Hematopoietic multipotent progenitor cell treated with erythropoietin and hydrocortisone succinate and interleukin-3 and kit ligand, for 6 days (in vitro differentiated cells): ENCODE measurements around the gene ADGRA3.
"Not testable (repeated sequence)": the region's sequence is repeated elsewhere in the genome, so short reads cannot be mapped to it uniquely, and the experiment has no call there.

Source experiments
- DNase-seq: peaks from one replicate; pipeline ENCODE4 v3.0.0-alpha.2; 2015

The ADGRA3 gene

DNA sequence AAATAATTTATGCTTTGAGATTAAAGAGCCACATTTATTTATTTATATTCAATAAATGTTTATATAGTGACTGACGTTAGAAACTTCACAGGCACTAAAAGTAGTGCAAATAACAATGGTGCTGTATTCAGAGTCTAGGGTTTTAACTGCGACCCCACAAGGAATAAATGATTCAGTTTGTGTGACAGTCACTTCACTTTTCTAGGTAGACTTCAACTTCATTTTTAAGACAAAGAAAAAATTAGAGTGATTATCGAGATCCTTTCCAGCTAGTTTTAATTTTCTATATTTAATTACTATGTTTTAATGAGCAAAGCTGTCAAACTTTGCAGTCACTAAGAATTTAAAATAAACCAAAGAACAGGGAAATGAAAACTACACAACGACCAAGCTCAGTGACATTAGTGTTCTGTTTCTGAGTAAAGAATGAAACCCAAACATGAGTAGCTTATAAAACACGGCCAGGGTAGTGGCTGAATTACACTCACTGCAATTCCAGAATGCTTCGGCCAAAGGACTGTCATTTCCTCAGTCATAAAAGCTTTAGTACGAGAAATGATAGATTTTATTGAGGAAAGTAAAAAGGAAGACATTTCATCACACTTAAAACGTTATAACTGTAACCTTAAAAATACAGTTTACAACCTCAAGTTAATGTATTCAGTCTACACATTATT, 38.6 kb downstream of the ADGRA3 start:
- DNase-seq, result no peak

DNA sequence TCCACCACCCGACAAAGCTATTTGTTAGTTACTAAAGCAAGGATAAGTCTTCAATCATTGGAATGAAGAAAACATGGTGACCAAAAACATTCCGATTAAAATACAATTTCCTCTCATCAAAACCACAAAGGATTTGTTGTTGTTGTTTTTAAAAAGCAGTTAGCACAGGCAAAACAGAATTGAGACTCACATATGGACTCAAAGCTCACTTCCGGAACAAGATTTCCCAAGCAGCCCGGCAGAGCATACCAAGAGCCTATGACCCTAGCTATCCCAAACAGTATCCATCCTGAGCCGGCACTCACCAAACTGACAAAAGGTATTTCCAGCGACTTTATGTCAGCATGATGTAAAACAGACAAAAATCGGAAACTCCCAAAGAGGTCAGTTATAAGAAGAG, 39.9 kb downstream of the ADGRA3 start:
- no peak for DNase-seq

GRCh38 chr4:22475311-22475646, 40.6 kb downstream of the ADGRA3 start:
- not testable (repeated sequence) for DNase-seq

GRCh38 chr4:22474636-22475310, 41.1 kb downstream of the ADGRA3 start:
- no peak for DNase-seq

DNA sequence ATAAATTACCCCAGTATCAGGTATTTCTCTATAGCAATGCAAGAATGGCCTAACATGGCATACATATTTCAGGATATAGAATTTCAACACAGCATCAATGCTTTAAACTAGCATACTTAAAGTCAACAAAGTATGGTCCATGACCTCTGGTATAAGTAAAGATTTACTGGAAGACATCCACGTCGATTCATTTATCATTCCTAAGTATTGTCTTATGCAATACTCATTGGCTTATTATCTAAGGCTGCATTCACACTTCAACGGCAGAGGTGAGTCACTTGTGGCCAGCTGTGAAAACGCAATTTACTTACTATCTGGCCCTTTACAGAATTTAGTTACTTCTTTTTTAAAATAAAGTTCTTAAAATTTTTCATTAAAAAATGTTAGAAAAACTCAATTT, 42.6 kb downstream of the ADGRA3 start:
- DNase-seq, result peak; percentile 66

DNA sequence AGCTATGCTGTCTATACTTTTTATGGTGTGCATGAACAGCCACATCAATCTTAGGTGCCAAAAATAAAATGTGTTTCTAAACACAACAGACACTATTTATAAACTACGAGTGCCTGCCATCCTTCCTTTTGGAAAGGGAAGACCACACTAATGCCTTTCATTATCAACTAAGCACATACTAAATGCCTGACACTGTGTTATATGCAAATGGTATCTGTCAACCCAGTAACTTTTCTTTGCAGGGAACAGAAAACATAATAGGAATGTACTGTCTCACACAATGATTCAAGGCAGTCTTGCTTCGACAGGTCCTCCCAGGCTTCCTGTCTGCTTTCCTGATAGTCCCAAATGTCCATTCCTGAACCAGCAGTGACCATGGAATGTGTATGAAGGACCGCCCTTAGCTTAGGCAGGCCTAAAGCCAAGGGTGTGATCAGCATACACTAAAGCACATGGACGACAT, 43.8 kb downstream of the ADGRA3 start:
- no peak for DNase-seq

DNA sequence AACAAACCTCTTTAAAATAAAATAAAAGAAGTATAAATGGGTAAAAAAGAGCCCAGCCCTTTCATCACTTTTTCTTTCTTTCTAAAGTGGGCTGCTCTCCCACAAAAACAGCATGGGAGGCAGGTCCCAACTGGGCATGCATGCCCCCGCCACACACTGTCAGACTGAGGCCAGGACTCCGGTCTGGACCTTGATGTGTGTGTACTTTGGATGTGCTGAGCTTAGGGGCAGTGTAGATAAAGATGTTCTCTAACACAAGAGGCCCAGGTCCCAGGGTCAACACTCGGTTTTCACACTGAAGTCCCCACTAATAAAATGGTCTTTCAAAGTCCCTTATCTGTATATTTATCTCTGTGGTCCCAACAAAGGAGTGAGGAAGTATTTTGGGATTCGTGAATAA, 44.4 kb downstream of the ADGRA3 start:
- no peak for DNase-seq

DNA sequence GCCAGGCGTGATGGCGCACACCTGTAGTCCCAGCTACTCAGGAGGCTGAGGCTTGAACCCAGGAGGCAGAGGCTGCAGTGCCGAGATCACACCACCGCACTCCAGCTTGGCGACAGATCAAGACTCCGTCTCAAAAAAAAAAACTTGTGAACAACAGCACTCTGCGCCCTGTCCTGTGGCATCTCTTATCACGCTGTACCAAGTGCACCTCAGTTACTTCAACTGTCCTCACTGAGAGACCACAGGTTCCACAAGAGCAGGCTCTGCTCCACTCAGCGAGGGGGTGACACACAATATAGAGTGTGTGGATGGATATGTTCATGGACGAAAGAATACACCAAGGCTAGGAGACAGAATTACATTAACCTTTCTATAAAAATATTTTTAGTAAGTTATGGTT, 49.3 kb downstream of the ADGRA3 start:
- peak; percentile 76 for DNase-seq

DNA sequence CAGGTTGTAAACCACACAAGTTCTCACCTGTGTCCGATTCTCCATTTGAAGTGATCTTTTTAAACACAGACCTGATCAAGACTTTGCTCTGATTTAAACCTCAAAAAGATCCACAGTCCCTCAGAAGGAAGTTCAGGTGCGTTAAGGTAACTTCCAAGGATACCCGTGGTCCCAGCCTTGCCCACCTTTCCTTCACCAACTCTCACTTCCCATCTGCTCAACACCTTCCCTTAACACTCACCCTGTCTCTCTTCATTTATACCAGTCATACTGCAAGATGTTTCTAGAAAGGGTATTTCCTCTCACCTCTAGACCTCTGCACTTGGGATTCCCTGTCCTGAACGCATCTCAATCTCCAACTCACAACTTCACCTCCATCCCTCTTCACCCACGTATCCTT, 49.9 kb downstream of the ADGRA3 start:
- no peak for DNase-seq

GRCh38 chr4:22465349-22465748, 50.5 kb downstream of the ADGRA3 start:
- DNase-seq, result no peak

- DNase-seq, result peak; percentile 36
Observed at GRCh38 chr4:22463179-22463578, 52.7 kb downstream of the ADGRA3 start.

DNA sequence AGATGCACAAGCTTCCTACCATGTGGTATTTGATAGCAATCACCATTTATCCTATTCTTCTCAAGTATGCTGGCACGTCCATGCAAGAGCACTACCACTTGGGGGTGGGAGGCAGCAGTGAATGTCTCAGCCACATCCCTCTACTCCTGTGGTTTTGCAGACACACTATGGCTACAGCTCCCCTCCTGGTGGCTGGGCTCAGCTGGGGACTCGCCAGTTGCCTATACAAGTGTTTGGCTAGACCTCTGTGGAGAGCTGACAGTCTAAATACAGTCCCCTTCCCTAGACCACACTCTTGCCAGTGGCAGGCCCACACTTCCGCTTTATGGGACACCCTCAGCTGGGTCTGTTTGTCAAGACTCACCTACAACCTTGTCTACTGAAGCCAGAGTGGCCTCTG, 53.2 kb downstream of the ADGRA3 start:
- DNase-seq, result no peak

- DNase-seq, result peak; percentile 16
Observed at GRCh38 chr4:22460266-22460665, 55.6 kb downstream of the ADGRA3 start.

DNA sequence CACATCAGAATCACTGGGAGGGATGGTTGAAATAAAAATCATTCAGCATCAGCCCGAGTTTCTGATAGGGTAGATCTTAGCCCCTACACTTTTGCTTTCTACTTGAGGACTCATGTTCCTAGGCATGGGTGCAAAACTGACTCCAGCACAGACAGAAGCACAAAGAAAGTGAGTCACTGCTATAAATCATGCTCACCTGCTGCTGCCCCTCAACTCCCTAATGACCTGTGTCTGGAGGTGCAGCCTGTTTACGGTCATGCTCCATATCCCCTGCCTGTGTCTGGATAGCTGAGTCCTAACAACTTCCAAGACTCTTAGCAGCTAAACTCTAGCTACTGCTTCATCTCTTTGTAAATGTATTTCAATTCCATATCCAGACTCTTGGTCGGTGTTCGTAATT, 57.8 kb downstream of the ADGRA3 start:
- DNase-seq, result no peak

- no peak for DNase-seq
Observed at GRCh38 chr4:22457348-22457747, 58.5 kb downstream of the ADGRA3 start.

- peak; percentile 6 for DNase-seq
Observed at GRCh38 chr4:22456291-22456690, 59.6 kb downstream of the ADGRA3 start.

DNA sequence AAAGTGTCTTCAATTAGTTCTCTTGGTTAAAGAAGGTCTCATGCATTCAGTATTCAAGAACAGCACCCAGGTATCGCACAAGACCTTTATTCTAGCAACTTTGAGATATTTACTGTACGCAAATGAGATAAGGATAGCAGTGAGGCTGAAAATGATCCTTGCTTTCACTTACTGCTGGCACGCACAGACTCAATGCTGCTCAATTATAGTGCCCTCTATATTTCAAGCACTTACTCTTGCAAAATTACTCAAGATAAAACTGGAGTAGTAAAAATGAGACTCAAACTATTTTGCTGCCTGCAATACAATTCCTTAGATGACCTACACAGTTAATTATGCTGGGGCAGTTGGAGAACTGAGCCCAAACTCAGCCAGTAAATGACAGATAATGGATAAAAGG, 60.9 kb downstream of the ADGRA3 start:
- no peak for DNase-seq

DNA sequence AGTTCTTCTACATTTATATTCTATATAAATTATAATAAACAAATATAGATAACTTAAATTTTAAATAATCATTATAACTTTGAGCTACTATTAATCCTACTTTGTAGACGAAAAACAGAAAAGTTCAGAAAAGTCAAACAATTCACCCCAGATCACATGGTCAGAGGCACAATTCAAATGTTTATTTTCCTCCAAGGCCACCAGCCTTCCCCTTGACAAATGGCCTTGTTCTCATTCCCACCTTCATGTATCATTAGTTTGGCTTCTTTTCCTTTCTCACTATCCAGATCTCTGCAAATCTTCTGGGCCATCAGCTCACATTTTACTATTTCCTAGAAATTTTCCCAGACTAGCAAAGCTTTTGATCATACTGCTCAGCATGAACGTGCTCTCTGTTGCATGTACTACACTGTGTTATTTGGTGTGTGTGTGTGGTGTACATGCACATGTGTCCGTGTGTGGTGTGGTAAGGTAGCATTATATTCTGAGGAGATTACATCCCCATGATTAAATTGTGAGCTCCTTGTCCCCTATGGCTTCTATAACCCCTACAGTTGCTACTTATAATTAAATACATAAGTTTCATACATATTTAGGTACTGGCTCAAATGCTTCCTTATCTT, 61.5 kb downstream of the ADGRA3 start:
- no peak for DNase-seq

- no peak for DNase-seq
Observed at GRCh38 chr4:22444813-22445212, 71.1 kb downstream of the ADGRA3 start.

DNA sequence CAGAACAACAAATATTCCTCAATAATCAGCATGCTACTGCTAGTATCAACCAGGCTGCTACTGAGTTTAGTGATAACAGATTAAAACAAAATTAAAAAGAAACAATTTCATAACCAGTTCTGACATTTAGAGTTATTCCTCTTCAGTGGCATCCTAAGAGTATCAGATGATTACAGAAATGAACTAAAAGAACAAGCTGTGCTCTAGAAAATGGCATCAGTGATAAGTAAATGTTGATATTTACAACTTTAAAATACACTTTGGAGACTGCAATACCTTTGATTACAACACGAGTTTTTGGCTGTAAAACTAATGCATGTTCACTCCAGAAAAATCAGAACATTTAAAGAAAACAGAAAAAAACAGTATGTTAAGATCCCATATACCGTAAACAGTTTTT, 72.9 kb downstream of the ADGRA3 start:
- no peak for DNase-seq

DNA sequence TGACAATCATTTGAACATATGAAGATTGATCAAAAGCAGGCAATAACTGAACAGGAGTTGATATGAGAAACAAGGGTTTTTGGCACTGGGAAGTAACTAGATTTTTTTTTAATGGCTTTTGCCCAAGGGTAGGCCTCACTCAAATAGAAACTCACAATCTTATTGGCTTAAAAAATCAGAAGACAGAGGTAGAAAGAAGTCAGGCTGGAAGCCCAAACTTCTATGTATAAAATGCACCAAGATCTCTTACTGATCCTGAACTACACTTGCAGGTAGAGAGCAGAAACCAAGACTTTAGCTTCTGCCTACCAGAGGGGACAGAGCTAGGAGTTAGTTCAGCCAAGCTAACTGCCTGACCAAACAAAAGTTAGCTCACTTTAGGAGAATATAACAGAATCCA, 74.9 kb downstream of the ADGRA3 start:
- no peak for DNase-seq

DNA sequence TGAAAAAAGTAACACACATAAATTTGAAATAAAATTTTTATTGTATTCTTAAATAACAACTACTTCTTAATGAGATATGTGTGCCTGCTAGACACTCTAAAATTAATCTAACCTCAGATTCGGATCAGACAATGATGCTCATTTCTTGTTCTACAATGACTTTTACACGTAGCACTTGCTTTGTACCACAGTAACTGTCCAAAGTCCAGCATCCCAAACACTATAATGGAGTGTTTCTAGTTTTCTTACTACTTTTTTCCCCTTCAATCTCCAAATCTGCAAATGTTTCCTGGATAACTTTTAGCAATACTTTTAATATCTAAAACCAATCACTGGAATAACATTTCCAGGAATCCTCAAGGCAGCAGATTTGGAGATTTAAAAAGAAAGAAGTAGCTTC, 75.9 kb downstream of the ADGRA3 start:
- DNase-seq, result no peak

DNA sequence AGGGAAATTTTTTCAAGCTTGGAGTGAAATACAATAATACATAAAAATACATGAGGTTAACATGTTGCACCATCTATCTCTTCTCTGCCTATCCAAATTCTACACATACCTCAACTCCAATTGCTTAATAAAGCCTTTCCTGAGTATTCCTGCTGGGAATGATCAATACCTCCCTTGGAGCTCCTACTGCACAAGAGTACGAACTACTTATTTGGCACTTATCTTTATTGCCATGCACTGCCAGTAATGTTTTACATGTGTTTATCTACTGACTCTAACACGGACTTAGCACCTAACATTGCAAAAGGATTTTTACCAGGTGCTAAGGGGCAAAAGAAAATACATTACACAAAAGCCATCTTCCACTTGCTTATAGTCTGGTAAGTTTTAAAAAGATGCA, 80.2 kb downstream of the ADGRA3 start:
- no peak for DNase-seq

GRCh38 chr4:22434895-22435294, 81.0 kb downstream of the ADGRA3 start:
- peak; percentile 66 for DNase-seq

GRCh38 chr4:22430626-22431025, 85.2 kb downstream of the ADGRA3 start:
- no peak for DNase-seq
